Colonic mucosa (tissue), 4 donors: Measurements from ENCODE around the gene ISM1. TPM values are rescaled to one million over a fixed set of nuclear protein-coding genes. Genes with fewer than 3 reads are reported as not detected.

Experiments used
- DNase-seq: peaks from one replicate; pipeline ENCODE4 v3.0.0-alpha.2; 2020
- H3K27ac ChIP-seq: fragments of 200-600 bp; one replicate; pipeline ENCODE4 v1.8.0; 2021
- H3K27me3 ChIP-seq: fragments of 200-600 bp; one replicate; pipeline ENCODE4 v1.8.0; 2021
- H3K36me3 ChIP-seq: fragments of 200-600 bp; one replicate; pipeline ENCODE4 v1.8.0; 2021
- H3K4me1 ChIP-seq: fragments of 200-600 bp; one replicate; pipeline ENCODE4 v1.8.0; 2021; ENCODE audit warnings: mild to moderate bottlenecking
- H3K4me3 ChIP-seq: fragments of 200-600 bp; one replicate; pipeline ENCODE4 v1.8.0; 2021
- H3K9ac ChIP-seq, 2 donors: one replicate each; pipeline ENCODE4 v1.7.0; 2013; ENCODE audit warnings: control low read depth in 2 of 2, low read depth in 2 of 2, low read length in 2 of 2
- H3K9me3 ChIP-seq: fragments of 200-600 bp; one replicate; pipeline ENCODE4 v1.8.0; 2021
- CTCF ChIP-seq: fragments of 200-600 bp; IDR thresholded peaks from one replicate; pipeline ENCODE4 v1.8.0; 2022; ENCODE audit warnings: antibody characterized with exemption, mild to moderate bottlenecking
- intact Hi-C: fragments of 100-400 bp; cut with DNase I; formaldehyde crosslinking; loops from one replicate; pipeline ENCODE4 v1.14.1; 2022
- total RNA-seq, 2 donors: library from RNA; stranded (reverse); fragmentation: NEBNext Ultra II Directional in 1 of 2; extraction: Animal tissue kit (Norgen Biotek cat#: 25700) in 1 of 2; gene quantifications; one replicate each; pipeline ENCODE4 v1.2.1, GENCODE V29; 2021
- donor health status: healthy.
- donor health status: DM: no; HTN: no; CAD: no.
- donor health status: DM: no; HTN: no; CAD: no.

The ISM1 gene
- total RNA-seq, 2 donors from 2014 or later: 0.42 TPM; not detected in 1

DNA sequence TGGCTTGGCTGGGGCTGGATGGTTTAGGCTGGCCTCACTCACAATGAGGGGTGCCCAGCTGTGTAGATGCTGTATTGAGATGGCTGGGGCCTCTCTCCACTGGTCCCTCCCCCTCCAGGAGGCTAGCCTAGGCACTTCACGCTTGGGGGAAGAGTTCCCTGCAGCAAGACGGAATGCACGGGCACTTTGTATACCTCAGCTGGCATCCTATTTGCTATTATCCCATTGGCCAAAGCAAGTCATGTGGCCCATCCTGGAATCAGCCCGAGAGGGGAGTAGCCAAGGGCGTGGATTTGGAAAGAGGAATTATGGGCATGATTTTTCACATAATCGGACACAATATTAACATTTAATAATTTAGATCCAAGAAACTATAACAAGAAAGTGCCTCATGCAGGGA lies 64.3 kb downstream of the ISM1 start:
- Histone ChIP-seq H3K4me1 (no peaks in the 10 kb centered on the region), H3K4me3 (no peak overlapping the region), H3K9ac (no peak overlapping the region), H3K27ac (no peak overlapping the region), H3K27me3 (no peaks in the 10 kb centered on the region), H3K9me3 (no peaks in the 10 kb centered on the region), H3K36me3 (no peaks in the 10 kb centered on the region)
- intact Hi-C loops: no loop called here
- no peak for DNase-seq
- TF ChIP-seq CTCF: no peak

DNA sequence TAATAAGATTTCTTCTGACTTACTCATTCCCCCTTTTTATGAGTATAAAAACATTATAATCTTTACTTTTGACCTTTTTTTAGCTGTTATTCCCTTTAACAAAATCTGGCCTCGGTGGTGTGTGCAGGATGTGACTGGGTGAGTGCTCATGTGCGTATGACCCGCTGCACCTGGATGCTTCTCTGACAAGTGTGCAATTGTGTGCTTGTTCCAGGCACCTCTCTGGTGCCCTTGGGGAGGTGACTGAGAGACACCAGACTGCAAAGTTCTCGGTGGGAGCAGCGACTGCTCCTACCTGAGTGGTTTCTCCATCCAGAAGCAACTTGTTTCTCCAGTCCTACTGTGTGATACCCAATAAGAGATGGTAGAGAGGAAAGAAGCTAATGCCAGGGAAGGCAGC lies 65.0 kb downstream of the ISM1 start:
- H3K27me3 ChIP-seq: no peaks in the 10 kb centered on the region

GRCh38 chr20:13286607-13287006 lies 65.5 kb downstream of the ISM1 start:
- H3K4me1 ChIP-seq: no peaks in the 10 kb centered on the region
- no peak for TF ChIP-seq CTCF
- no peaks in the 10 kb centered on the region for H3K27me3 ChIP-seq
- no peak for DNase-seq
- H3K27ac ChIP-seq: no peak overlapping the region
- H3K9ac ChIP-seq: no peak overlapping the region
- no peak overlapping the region for H3K4me3 ChIP-seq
- H3K36me3 ChIP-seq: no peaks in the 10 kb centered on the region
- no peaks in the 10 kb centered on the region for H3K9me3 ChIP-seq
- intact Hi-C loops: no loop called here

More for the DNA sequence above, 65.0 kb downstream of the ISM1 start:
- no peaks in the 10 kb centered on the region for H3K4me1 ChIP-seq
- H3K4me3 ChIP-seq: no peak overlapping the region
- H3K9ac ChIP-seq: no peak overlapping the region
- H3K9me3 ChIP-seq: no peaks in the 10 kb centered on the region
- TF ChIP-seq CTCF: no peak
- DNase-seq: no peak
- H3K36me3 ChIP-seq: no peaks in the 10 kb centered on the region
- intact Hi-C loops: no loop called here
- no peak overlapping the region for H3K27ac ChIP-seq

DNA sequence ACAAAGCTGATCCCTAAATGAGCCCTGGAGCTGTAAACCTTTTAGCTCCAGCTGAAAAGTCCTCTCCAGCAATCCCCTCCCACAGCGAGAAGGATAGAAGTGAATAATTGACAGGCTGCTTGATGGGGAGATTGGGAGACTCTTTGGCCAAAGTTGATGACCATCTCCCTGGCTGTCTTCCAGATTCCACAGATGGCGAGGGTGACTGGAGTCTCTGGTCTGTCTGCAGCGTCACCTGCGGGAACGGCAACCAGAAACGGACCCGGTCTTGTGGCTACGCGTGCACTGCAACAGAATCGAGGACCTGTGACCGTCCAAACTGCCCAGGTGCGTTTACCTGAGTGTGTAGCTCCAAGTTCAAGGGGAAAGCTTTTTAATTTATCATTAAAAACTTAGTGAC lies 67.3 kb downstream of the ISM1 start:
- no peak for TF ChIP-seq CTCF
- Histone ChIP-seq H3K36me3 (no peaks in the 10 kb centered on the region), H3K27me3 (no peaks in the 10 kb centered on the region), H3K27ac (no peak overlapping the region), H3K9ac (no peak overlapping the region), H3K4me3 (no peak overlapping the region), H3K4me1 (no peaks in the 10 kb centered on the region), H3K9me3 (no peaks in the 10 kb centered on the region)
- intact Hi-C loops: no loop called here
- no peak for DNase-seq

- Histone ChIP-seq H3K36me3 (no peaks in the 10 kb centered on the region), H3K27ac (no peak overlapping the region), H3K9ac (no peak overlapping the region), H3K4me3 (no peak overlapping the region), H3K9me3 (no peaks in the 10 kb centered on the region), H3K4me1 (no peaks in the 10 kb centered on the region), H3K27me3 (no peaks in the 10 kb centered on the region)
- intact Hi-C loops: no loop called here
- DNase-seq: no peak
- no peak for TF ChIP-seq CTCF
Observed at GRCh38 chr20:13289031-13289430, 68.0 kb downstream of the ISM1 start.

DNA sequence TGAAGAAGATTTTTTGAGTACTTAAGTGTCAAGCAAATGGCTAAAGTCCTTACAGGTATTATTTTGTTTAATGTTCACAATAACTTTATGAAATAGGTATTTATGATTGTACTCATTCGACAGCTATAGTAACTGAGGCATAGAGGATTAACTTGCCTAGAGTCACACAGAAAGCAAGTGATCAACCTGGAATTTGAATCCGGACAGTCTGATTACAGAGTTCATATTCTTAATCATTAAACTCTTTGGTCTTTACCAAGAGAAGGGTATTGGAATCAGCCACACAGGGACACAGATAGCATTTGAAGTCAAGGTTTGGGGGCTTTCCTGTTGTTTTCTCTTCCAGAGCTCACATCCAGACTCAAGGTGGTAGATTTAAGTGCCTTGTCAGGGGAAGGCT lies 69.7 kb downstream of the ISM1 start:
- Histone ChIP-seq H3K36me3 (no peaks in the 10 kb centered on the region), H3K9ac (no peak overlapping the region), H3K27ac (no peak overlapping the region), H3K9me3 (no peaks in the 10 kb centered on the region), H3K27me3 (no peaks in the 10 kb centered on the region), H3K4me3 (no peak overlapping the region), H3K4me1 (no peaks in the 10 kb centered on the region)
- intact Hi-C loops: loop anchor here (2.0 kb wide), 1 partner anchor 68 kb away; no protein-coding TSS in a partner anchor
- no peak for TF ChIP-seq CTCF
- no peak for DNase-seq
